MM.1S (cell line): ENCODE results near the gene SDK1.

Experiments
- CTCF ChIP-seq: fragments of 300-600 bp; sonication (generic); IDR thresholded peaks from 2 replicates; pipeline ENCODE4 v1.5.1; 2016; ENCODE audit warnings: antibody characterized with exemption, low read length, mixed read lengths
- EZH2 ChIP-seq: fragments of 300-600 bp; sonication (generic); optimal IDR thresholded peaks from 2 replicates; pipeline ENCODE3; 2017; ENCODE audit warnings: low read depth, mild to moderate bottlenecking, antibody characterized with exemption, low read length, mixed read lengths
- EZH2phosphoT487 ChIP-seq: fragments of 300-600 bp; sonication (generic); IDR thresholded peaks from 2 replicates; pipeline ENCODE4 v1.6.1; 2018; ENCODE audit warnings: antibody characterized with exemption, low read length

GRCh38 chr7:4048336-4048735 lies 747.3 kb downstream of the SDK1 start:
- TF ChIP-seq EZH2phosphoT487 (no peak), CTCF (no peak), EZH2 (no peak)
